NCI-H460 (cell line): ENCODE data around the gene HSD17B12. TPM values are rescaled to one million over a fixed set of nuclear protein-coding genes. Genes with fewer than 3 reads are reported as not detected.

Experiments used
- DNase-seq: peaks from one replicate; pipeline ENCODE4 v3.0.0-alpha.2; 2016; ENCODE audit warnings: low read depth; ENCODE audit errors: extremely low read depth
- total RNA-seq: library from RNA; depleted of rRNA; stranded (reverse); fragments of >200 nt; shearing (Covaris generic); gene quantifications from 2 replicates; pipeline ENCODE4 v1.2.3, GENCODE V29; 2014

The HSD17B12 gene
- total RNA-seq, 1 experiment from 2014 or later = 138 TPM

- no peak for DNase-seq
Measured at GRCh38 chr11:43853781-43854180, 173.2 kb downstream of the HSD17B12 start.

- no peak for DNase-seq
Measured at GRCh38 chr11:43856993-43857392, 176.5 kb downstream of the HSD17B12 start.

DNA sequence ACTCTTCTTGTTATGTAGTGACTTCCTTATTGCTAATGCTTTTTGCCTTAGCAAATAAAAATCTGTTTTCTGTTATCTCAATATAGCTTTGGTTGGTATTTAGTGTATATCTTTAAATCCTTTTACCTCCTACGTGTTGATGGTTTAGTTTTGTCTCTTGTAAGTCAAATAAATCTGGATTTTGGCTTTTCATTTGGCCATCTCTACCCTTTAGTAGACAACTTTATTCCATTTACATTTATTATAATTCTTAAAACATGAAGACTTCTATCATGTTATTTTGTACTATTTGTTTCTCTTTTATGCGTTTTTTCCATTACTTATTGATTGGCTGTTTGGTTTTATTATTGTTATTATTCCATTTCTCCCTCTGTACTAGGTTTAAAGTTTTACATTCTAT is 180.6 kb downstream of the HSD17B12 start:
- no peak for DNase-seq

DNA sequence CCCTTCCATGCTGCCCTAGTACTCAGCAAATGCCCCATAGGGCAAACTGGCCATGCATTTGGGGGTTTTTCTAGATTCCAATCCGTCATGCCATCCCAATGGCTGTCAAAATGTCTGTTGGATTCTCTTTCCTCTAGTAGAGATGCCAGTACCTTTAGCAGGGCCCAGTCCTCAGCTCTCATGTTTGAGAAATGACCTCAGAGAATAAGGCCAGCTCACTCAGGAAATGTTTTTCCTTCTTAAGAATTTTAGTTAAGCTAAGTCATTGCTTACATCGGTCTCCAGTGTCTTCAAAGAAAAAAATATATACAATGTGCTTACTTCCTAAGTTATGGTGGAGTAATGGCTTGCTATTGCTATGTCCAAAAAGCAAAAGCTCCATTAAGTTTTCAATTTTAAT is 186.0 kb downstream of the HSD17B12 start:
- DNase-seq = no peak

DNA sequence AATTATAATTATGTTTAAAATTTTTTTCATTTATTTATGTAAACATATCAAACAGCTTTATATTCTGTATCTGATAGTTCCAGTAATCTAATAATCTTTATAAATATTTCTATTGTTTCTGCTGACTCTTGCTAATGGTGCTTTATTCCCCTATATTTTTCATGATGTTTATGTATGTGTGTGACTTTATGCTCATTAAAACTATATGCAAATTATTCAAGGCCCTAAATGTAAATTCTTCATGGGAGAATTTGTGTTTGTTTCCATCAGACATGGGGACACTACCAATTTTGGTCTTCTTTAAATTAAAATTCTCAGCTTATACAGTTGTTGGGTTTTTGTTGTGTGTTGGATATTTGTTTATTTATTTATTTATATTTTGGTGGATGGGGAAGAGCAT is 186.4 kb downstream of the HSD17B12 start:
- DNase-seq = no peak

- no peak for DNase-seq
Measured at GRCh38 chr11:43868852-43869567, 188.5 kb downstream of the HSD17B12 start.

GRCh38 chr11:43871051-43871450 is 190.5 kb downstream of the HSD17B12 start:
- DNase-seq = no peak

- no peak for DNase-seq
Measured at GRCh38 chr11:43872995-43873394, 192.5 kb downstream of the HSD17B12 start.

DNA sequence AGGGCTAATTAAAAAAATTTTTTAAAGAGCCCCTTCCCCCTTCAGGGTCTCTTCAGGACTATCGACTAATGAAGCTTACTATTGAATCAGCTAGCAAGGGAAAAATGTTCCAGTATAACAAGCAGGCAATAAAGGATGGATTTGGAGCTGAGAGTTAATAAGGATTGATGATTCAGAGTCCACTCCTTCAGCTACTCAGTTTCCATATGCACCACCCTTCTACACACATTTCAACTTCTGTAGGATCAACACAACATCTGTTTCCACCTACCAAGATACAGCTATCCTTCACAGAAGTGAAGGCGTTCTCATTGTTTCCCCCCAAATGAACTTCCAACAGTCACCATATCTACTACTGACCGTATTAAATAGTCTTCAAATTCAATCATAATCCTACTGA is 193.5 kb downstream of the HSD17B12 start:
- DNase-seq = no peak

GRCh38 chr11:43874738-43875137 is 194.2 kb downstream of the HSD17B12 start:
- DNase-seq = no peak

DNA sequence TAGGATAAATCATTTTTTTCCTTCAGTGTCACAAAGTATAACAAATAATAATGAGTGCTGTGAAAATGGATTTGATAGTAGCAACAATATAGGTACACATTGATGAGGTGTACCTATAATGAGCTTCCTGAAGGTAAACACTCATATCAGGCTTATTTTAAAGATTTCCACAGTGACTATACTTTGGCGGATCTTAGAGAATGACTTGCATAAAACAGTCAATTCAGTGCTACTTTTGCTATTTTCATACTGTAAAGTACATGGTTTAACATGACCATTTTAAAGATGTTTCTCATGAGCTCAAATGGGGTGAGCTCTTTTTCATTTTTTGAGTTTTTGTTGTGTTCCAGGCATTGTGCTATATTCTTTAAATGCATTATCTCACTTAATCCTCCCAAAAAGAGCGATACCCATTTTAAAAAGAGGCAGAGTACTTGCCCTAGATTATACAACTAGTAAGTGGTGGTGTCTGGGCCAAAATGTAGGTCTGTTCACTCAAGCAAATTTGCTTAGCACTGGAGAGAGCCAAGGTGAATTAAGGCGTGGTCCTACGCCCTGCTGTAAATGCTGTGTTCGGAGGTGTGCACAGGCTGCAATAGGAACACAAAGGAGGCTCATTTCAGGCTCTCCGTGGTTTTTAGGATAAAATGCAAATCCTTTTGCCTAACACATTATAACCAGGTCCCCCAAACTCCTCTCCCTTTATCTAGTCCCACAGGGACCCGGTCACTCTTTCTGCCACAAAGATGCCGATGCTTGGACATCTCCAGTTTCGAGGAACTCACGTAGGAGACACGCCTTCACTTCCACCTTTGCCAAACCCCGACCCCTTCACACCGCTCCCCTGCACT is 199.5 kb downstream of the HSD17B12 start:
- DNase-seq = no peak

- DNase-seq = peak; percentile 81
Measured at GRCh38 chr11:43880640-43881159, 200.2 kb downstream of the HSD17B12 start, which contains the start of gene ALKBH3. TSS of gene ALKBH3 (plus strand) at chr11:43880831. CDS start at chr11:43882653, 1,822 bp downstream.

DNA sequence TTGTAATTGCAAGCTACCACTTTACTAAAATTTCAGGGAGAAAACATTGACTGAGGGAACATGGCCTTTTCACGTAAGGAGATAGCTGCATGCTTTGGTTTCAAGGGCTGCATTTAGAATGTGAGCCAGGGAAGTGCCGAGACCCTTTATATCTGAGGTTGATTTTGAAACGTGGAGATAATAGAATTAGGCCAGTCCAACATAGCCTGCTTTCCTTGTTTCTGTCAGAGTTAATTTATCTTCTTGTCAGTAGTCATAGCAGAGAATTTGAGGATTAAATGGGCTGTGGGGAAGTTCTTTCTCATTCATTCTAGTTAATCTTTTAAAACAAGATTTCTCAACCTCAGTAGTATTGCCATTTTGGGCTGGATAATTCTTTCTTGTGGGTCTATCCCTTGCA is 212.3 kb downstream of the HSD17B12 start:
- no peak for DNase-seq

DNA sequence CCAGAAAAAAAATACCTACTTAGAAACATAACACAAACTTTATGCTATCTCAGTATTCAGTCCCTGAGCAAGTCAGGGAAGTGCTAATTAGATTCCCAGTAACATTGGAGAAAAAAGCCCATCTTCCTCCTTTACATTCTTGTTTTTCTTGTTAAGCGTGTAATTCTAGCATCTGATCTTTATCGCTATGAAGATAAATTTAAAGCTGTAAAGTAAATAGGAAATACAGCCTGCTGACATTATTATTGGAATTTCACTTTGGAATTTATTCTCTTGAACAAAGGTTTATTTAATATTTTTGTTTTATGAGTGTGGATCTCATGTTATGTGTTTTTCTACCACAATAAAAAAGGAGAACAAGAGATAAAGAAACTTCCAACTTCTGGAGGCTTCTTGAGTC is 214.0 kb downstream of the HSD17B12 start:
- no peak for DNase-seq

GRCh38 chr11:43895601-43896000 is 215.1 kb downstream of the HSD17B12 start:
- DNase-seq = no peak

GRCh38 chr11:43898574-43898973 is 218.0 kb downstream of the HSD17B12 start:
- DNase-seq = no peak

GRCh38 chr11:43899094-43899493 is 218.6 kb downstream of the HSD17B12 start:
- DNase-seq = no peak

DNA sequence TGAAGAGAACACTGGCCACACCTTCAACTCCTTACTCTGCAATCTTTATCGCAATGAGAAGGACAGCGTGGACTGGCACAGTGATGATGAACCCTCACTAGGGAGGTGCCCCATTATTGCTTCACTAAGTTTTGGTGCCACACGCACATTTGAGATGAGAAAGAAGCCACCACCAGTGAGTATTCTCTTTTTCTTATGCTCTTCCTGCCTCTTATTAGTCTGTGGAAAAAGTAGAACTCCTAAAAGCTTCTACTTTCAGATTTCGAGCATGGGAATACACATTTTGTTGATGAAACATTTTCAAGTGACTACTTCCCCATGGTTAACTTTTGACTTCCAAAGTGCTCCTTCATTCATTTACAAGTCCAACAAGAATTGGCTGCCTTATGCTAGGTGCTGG is 221.0 kb downstream of the HSD17B12 start:
- DNase-seq = no peak

DNA sequence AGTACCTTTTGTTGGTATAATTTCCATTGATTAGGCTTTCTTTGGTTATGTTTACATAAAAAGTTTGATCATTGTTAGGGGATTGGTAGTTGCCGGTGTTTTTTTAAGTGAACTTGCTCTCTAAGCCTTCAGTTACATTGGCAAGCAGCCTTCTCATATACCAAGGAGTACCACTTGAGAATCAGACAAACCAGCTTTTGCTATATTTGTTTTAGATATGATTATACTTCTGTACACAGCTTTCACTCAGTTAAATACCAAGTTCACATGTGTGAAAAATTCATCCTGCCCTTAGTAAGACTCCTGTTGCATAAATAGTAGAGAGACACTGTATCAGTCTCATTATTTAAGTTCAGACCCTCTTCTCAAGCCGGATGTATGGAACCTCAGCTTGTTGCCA is 222.5 kb downstream of the HSD17B12 start:
- no peak for DNase-seq

DNA sequence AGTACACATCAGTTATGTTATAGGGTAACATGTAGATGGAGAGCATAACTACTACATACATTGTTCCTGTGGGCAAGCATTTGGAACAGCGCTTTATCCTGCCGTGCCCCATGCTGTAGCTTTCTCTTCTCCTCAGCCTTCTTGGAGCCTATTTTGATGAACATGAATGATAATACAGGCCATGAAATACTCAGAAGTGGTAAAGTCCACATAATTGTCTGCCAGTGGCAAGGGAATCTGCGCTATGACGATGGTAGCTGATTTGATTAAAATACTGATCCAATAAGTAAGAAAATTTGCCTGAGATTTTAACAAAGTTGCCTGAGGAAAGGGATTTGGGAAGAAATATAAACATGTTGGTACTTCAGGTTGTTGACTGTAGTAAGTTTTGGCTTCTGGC is 223.4 kb downstream of the HSD17B12 start:
- DNase-seq = no peak

DNA sequence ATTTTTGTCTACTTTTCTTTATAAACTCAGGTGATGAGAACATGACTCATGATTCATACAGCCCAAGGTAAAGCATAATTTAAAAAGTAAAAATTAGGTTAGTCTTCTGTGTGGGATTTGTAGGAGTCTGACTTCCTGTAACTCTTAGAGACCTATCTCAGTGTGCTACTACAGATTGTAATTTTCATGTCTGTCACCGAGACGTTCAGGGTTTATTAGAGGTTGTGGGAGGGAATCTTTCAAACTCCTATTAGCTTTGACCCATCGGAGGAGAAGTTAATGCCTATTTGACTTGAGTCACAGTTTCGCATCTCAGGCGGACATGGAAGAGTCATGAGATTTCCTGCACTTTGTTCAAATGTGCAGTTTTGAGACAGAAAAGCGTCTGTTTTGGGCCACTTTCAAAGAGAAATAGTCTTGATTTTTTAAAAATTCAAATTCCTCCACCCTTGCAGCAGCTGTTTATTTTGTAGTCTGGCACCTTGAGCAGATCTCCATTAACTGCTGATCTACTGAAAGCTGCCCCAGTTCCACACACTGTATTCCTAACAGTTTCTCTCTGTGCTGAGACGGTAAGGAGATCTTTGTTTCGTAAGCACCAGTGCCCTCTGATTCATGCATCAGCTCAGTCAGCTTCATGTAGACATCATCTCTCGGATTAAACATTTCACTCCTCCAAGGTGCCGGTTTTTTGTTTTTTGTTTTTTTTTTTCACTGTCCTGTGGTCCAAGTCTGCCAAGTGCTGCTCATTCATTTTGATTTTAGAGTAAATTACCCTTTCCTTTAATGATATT is 224.4 kb downstream of the HSD17B12 start:
- DNase-seq = no peak
